Stimulated activated CD4-positive, alpha-beta T cell treated with anti-CD3 and anti-CD28 coated beads, Interleukin-2, amount 100 ng/mL, for 24 hours (primary cell): ENCODE data around the gene AGAP1.

Experiments used
- DNase-seq, 2 donors: peaks; one replicate each; pipeline ENCODE4 v3.0.0-alpha.2; 2020

AGAP1 gene

DNA sequence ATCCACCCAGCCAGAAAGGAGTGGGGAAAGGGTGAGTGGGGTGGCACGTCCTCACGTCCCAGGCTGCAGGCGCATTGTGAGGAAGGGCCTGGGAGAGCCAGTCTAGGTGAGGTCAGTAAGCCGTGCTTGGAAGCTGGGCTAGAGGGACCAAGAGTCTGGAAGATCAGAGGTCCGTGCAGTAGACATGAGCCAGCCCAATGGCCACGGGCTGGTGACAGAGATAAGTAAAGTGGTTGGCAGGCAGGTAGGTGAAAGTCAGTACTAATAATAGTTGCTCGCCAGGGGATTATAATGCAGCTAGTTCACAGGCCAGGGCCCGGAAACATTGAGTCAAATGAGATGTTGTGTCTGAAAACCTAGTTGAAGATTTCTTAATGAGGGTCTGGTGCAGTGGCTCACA lies 541.1 kb downstream of the AGAP1 start:
- no peak for DNase-seq

- no peak for DNase-seq
These were observed 542.2 kb downstream of the AGAP1 start for GRCh38 chr2:236036045-236036444.

- no peak for DNase-seq
These were observed 544.3 kb downstream of the AGAP1 start for GRCh38 chr2:236038096-236038495.

DNA sequence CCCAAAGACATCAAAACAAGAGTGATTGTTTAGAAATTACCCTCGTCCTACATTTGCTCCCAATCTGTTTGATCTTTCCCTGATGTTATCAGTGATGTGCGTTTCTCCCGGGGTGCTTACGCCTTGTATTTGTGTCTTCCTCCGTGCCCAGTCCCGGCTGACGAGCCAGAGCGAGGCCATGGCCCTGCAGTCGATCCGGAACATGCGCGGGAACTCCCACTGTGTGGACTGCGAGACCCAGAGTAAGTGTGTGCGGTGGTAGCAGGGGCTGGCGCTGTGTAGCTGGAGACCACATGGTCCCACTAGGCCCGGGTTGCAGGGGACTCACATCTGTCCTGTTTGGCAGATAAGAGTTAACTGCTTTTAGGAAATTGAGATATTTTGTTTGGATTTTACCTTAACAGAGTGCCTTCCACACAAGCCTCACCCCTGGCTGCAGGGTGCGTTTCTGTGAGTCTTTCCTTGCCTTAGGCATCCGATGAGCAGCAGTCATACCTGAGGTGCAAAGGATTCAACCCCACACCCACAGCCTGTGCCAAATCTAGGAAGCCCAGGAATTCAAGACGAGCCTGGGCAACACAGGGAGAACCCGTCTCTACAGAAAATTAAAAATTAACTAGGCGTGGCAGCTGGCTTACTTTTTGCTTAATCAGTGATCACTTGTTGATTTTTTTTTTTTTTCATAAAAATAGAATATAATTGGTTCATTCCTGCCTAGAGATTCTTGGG lies 546.9 kb downstream of the AGAP1 start:
- no peak for DNase-seq

- DNase-seq = no peak
These were observed 547.8 kb downstream of the AGAP1 start for GRCh38 chr2:236041616-236042015.

DNA sequence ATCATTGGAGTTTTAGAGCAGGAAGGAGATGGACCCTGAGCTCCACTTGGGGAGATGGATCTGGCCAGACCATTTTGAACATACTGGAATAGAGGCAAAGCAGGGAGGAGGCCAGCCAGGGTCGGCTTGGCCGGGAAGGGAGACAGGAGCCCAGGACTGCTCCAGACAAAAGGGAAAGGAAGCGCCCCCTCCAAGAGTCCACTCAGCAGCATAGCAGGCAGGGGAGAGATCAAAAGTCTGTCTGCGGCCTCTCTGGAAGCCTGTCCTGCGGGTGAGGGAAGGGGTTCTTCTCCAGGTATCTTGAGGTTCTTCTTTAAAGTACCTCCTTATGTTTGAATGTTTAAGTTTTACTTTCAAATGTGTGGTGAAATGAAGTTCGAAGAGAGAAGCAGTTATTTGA lies 548.2 kb downstream of the AGAP1 start:
- no peak for DNase-seq

DNA sequence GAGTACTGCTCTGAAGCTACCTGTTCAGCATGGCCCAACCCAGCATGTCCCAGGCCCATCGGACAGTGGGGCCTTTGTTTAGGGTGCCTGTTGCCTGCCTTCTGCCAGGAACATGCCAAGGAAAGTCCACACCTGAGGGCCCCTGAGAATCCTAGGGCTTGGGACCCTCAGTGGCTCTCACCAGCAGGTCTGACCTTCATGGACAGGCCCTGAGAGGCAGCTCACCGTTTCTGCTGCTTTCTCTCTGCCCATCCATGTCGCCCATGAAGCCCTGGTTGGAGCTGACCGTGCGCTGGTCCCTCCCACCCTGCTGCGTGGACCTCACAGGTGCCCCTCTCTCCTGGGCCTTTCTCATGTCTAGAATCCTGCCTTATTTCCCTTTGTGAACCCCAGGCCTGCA lies 550.3 kb downstream of the AGAP1 start:
- DNase-seq = no peak

GRCh38 chr2:236045251-236046235 lies 551.7 kb downstream of the AGAP1 start:
- no peak for DNase-seq

- DNase-seq = no peak
These were observed 552.9 kb downstream of the AGAP1 start for GRCh38 chr2:236046715-236047114.

DNA sequence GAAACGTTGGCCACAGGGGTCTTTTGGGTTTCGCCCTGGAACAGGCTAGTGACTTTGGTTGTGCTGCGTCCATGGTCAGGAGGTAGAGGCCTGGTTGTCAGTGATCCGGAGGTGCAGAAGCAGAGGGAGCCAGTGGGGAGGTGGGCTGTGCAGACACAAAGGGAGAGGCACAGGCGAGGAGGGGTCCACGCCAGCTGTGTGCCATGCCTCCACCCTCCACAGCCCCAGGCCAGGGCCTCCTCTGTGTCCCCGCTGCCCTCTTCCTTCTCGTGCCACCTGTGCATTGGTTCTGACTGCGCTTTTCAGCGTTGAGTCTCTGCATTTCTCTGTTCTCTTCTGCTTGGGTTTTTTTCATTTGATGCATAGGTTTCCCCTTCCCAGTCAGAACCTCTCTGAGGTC lies 553.3 kb downstream of the AGAP1 start:
- DNase-seq = no peak

GRCh38 chr2:236047886-236048540 lies 554.2 kb downstream of the AGAP1 start:
- no peak for DNase-seq

DNA sequence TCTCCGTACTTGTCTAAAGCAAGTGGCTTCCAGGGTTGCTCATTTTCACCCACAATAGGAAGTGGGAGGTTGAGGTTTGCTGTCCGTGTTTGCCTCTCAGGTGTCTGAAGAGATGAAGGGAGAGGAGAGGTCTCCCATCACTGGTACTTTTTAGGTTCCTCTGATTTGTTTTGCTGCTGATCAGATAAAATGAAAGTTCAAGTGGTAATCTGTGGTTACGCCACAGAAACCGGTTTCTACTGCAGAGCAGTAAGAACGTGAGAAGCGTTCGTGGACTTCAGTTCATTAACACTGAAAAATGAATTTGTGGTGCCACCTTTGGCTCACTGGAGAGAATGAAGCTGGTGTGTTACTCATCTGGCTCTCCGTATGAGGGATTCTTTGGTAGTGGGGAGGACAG lies 556.1 kb downstream of the AGAP1 start:
- no peak for DNase-seq

DNA sequence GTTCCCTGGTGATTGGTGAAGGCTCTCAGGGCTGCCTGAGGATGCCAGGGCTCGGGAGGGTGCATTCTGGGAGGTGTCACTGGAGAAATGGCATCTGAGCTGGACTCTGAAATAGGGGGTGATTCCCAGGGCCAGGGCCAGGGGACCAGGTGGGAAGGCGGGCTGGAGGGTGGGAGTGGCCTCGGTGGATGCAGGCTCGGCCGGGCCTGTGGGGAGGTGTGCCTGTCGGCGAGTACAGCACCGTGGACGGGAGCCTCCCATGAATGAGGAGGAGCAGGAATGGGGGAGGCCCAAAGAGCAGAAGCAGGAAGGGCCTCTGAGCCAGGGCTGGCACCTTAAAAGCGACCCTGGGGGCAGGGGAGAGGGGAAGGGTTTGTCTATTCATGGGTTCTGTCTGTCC lies 557.5 kb downstream of the AGAP1 start:
- no peak for DNase-seq

DNA sequence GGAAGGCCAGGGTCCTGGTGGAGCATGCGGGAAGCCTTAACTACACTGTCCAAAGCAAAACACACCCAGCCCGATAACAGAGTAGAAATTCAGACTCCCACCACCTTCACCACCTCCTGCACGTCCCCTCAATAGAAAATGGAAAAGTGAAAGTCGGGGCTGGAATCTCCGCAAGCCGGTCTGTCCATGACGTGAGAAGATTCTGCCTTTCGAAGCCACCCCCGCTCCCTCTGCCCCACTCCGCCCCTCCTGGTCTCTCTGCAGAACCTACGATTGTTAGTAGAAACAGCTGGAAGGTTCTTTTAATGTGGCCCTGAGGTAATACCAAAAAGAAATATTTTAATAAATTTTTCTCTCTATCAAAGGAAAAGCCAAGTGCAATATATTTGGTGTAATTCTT lies 558.0 kb downstream of the AGAP1 start:
- no peak for DNase-seq

- DNase-seq = no peak
These were observed 558.4 kb downstream of the AGAP1 start for GRCh38 chr2:236052206-236052605.

DNA sequence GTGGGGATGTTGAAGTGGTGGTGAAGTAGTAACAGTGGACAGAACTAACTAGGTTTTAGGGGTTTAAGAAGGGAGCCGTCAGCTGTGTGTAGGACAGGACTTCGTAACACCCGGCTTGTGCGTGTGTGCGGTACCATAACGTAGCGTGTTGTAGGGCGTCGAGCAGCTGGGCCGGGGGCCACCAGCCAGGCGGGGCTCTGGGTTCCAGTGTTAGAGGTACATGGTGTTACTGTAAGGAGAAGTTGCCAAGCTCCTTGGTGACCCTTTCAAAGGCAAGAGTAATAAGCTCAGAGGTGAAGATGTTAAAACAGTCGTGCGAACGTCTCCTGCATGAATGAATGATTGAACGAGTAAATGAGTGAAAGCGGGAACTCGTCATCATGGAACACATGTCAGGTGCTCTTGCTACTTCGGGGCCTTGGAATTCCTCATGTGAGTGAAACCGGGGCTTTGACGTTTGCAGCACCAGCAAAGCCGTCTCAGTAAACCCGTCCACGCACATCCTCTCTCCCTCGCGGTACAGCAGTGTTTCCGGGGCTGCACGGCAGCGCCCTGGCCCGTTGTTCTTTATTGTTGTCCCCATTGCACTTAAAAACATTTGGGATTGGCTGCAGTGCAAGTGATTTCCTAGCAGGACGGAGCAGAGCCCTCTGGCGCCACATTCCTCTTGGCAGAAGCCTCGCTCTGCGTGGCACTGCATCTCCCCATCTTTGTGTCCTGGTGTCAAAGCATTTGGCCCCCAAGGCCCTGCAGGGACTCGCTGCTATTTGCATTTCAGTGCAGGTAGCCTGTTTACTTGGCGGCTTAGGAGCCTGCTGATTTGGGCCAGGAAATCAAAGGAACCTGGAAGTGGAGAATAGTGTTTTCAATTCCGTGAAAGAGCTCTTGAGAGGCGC lies 559.3 kb downstream of the AGAP1 start:
- DNase-seq = no peak

DNA sequence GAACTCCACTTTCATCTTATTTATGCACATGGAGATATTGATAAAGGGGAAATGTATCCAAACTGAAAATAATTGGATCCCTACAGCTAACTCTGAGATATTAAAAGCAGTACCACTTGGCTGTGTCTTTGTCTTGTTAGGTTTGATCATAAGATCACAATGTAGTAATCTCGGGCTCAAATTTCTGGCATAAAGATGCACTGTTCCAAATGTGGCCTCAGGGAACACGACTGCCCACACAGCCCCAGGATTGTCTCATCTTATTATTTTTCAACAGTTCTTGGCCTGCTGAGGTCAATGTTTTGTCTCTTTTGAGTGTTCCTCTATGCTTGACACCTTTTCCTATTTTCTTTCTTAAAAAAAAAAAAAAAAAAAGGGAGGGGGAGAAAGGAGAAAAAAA lies 560.3 kb downstream of the AGAP1 start:
- no peak for DNase-seq

- no peak for DNase-seq
These were observed 560.9 kb downstream of the AGAP1 start for GRCh38 chr2:236054621-236055305.

- DNase-seq = no peak
These were observed 561.6 kb downstream of the AGAP1 start for GRCh38 chr2:236055471-236055870.

DNA sequence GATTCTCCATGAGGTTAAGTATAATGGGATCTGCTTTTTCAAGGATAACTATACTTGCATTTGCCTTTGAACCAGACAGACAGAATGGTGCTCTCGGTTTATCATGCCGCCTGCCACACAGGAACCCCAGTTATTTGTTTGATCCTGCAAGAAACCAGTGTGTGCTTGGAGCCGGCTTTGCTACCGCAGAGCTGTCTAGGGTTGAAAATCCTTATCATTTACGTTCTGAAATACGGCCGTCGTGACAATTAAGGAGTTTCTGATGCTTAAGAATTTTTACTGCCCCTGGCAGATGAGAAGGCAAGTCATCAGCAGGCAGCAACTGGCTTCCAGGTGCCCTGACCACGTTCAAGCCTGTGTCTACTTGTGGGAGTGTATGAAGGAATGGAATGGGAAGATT lies 562.3 kb downstream of the AGAP1 start:
- DNase-seq = no peak

- DNase-seq = no peak
These were observed 563.5 kb downstream of the AGAP1 start for GRCh38 chr2:236057375-236057774.

- no peak for DNase-seq
These were observed 567.7 kb downstream of the AGAP1 start for GRCh38 chr2:236061497-236061896.
